PC-3 (cell line): Measurements from ENCODE around the gene CMTM6. TPM values are rescaled to one million over a fixed set of nuclear protein-coding genes. Genes with fewer than 3 reads are reported as not detected.

Experiments used
- ATAC-seq: fragments of 200-7000 bp; cut with Tn5 transposase; 2 replicates; pipeline ENCODE4 v1.9.1; 2020; ENCODE audit warnings: mild to moderate bottlenecking, moderate library complexity
- BruUV-seq: library from RNA; stranded (reverse); fragments of 400-500 nt; replicated peaks from 2 replicates; lab custom pipeline; 2021; lab: Mats Ljungman, UMichigan
- CTCF ChIA-PET: fragments of 300-600 bp; sonication (Branson Sonifier 250); formaldehyde crosslinking; loops from one replicate; lab custom pipeline; 2022; ENCODE audit warnings: antibody characterized with exemption; lab: Charles Lee
- POLR2A ChIA-PET: fragments of 300-600 bp; sonication (Branson Sonifier 250); formaldehyde crosslinking; loops from one replicate; lab custom pipeline; 2022; ENCODE audit warnings: antibody characterized with exemption; ENCODE audit not compliant: unreplicated experiment; lab: Charles Lee
- DNase-seq: peaks from one replicate; pipeline ENCODE4 v3.0.0-alpha.2; 2015
- H2AFZ ChIP-seq: fragments of 300-600 bp; sonication (generic); 2 replicates; pipeline ENCODE4 v1.6.0; 2016; ENCODE audit warnings: antibody characterized with exemption, low read length
- H3F3A ChIP-seq: fragments of 300-600 bp; sonication (generic); one replicate; pipeline ENCODE4 v1.6.0; 2017; ENCODE audit warnings: antibody characterized with exemption, low read length, control low read depth, mild to moderate bottlenecking; ENCODE audit not compliant: unreplicated experiment
- H3K27ac ChIP-seq: fragments of 300-600 bp; sonication (generic); 2 replicates; pipeline ENCODE4 v1.5.1; 2016; ENCODE audit warnings: mild to moderate bottlenecking, low read length
- H3K27me3 ChIP-seq: fragments of 300-600 bp; sonication (generic); 2 replicates; pipeline ENCODE4 v1.6.1; 2016; ENCODE audit warnings: low read length, mixed read lengths
- H3K36me3 ChIP-seq: fragments of 300-600 bp; sonication (generic); 2 replicates; pipeline ENCODE4 v1.6.1; 2016; ENCODE audit warnings: low read depth, mixed run types, low read length, mixed read lengths
- H3K4me1 ChIP-seq: fragments of 300-600 bp; sonication (generic); 2 replicates; pipeline ENCODE4 v1.5.1; 2016; ENCODE audit warnings: low read length; ENCODE audit not compliant: insufficient read depth
- H3K4me2 ChIP-seq: fragments of 300-600 bp; sonication (generic); 2 replicates; pipeline ENCODE4 v1.6.0; 2016; ENCODE audit warnings: low read length
- H3K4me3 ChIP-seq: fragments of 300-600 bp; sonication (generic); 2 replicates; pipeline ENCODE4 v1.5.1; 2016; ENCODE audit warnings: mild to moderate bottlenecking, low read length, mixed read lengths
- H3K79me2 ChIP-seq: fragments of 300-600 bp; sonication (generic); 2 replicates; pipeline ENCODE4 v1.6.1; 2017; ENCODE audit warnings: low read length, mixed read lengths
- H3K9ac ChIP-seq: fragments of 300-600 bp; sonication (generic); 2 replicates; pipeline ENCODE4 v1.6.0; 2016; ENCODE audit warnings: mild to moderate bottlenecking, low read length
- H3K9me2 ChIP-seq: fragments of 300-600 bp; sonication (generic); replicated peaks from 2 replicates; pipeline ENCODE4 v1.6.1; 2016; ENCODE audit warnings: mixed run types, low read length, mixed read lengths
- H3K9me3 ChIP-seq: fragments of 300-600 bp; sonication (generic); 2 replicates; pipeline ENCODE4 v1.6.1; 2016; ENCODE audit warnings: low read length, mixed read lengths
- H4K20me1 ChIP-seq: fragments of 300-600 bp; sonication (generic); 2 replicates; pipeline ENCODE4 v1.6.1; 2016; ENCODE audit warnings: low read length, mixed read lengths
- CTCF ChIP-seq: fragments of 300-600 bp; sonication (generic); conservative IDR thresholded peaks from 2 replicates; pipeline ENCODE4 v1.5.1; 2017; ENCODE audit warnings: antibody characterized with exemption, low read depth, mild to moderate bottlenecking, low read length
- EZH2 ChIP-seq: fragments of 300-600 bp; sonication (generic); IDR thresholded peaks from one replicate; pipeline ENCODE4 v1.6.1; 2017; ENCODE audit warnings: antibody characterized with exemption, mild to moderate bottlenecking, low read length; ENCODE audit not compliant: unreplicated experiment
- EZH2phosphoT487 ChIP-seq: fragments of 300-600 bp; sonication (generic); IDR thresholded peaks from 2 replicates; pipeline ENCODE4 v1.6.1; 2018; ENCODE audit warnings: mild to moderate bottlenecking, antibody characterized with exemption, low read length, borderline replicate concordance
- intact Hi-C: fragments of 100-400 bp; cut with micrococcal nuclease; formaldehyde crosslinking; loops from 2 replicates; pipeline ENCODE4 v1.9.0; 2023
- total RNA-seq: library from RNA; depleted of rRNA; stranded (reverse); fragments of >200 nt; gene quantifications from 2 replicates; pipeline ENCODE4 v1.2.3, GENCODE V29; 2014

CMTM6 gene
- total RNA-seq, 1 experiment from 2014 or later, result 67.4 TPM

- BruUV-seq, result no TSS peak
- no peaks in the 10 kb centered on the region for H3F3A ChIP-seq
- 0 out of 2 replicates have a peak, but pooled peaks cover 10% of the 10 kb centered on the region for H3K79me2 ChIP-seq
- H3K27me3 ChIP-seq, result no peaks in the 10 kb centered on the region
- H3K9ac ChIP-seq, result no peak overlapping the region
- H3K36me3 ChIP-seq, result no peaks in the 10 kb centered on the region
- H2AFZ ChIP-seq, result no peak overlapping the region
- no peak overlapping the region for H3K4me3 ChIP-seq
- DNase-seq (no peak), ATAC-seq (no peak)
- no peak overlapping the region for H3K4me2 ChIP-seq
- no peaks in the 10 kb centered on the region for H3K9me3 ChIP-seq
- H3K9me2 ChIP-seq, result no peaks in the 10 kb centered on the region
- intact Hi-C loops, result no loop called here
- no peaks in the 10 kb centered on the region for H3K4me1 ChIP-seq
- TF ChIP-seq EZH2 (no peak), EZH2phosphoT487 (no peak), CTCF (no peak)
- H3K27ac ChIP-seq, result no peak overlapping the region
- ChIA-PET POLR2A (no interaction called here), CTCF (no interaction called here)
- H4K20me1 ChIP-seq, result no peaks in the 10 kb centered on the region
Measured at GRCh38 chr3:32493437-32494414, 8.9 kb downstream of the CMTM6 start.

- no TSS peak for BruUV-seq
- H3K4me3 ChIP-seq, result no peak overlapping the region
- intact Hi-C loops, result no loop called here
- no peaks in the 10 kb centered on the region for H4K20me1 ChIP-seq
- no peak for TF ChIP-seq EZH2phosphoT487
- no peak for TF ChIP-seq CTCF
- TF ChIP-seq EZH2, result no peak
- no peaks in the 10 kb centered on the region; the same call in 1 of the 2 replicates for H3K36me3 ChIP-seq
- H3F3A ChIP-seq, result no peaks in the 10 kb centered on the region
- no peaks in the 10 kb centered on the region for H3K27me3 ChIP-seq
- no peak overlapping the region for H3K4me2 ChIP-seq
- CTCF ChIA-PET, result no interaction called here
- no peak overlapping the region for H3K9ac ChIP-seq
- 0 out of 2 replicates have a peak, but pooled peaks cover 10% of the 10 kb centered on the region for H3K79me2 ChIP-seq
- no peaks in the 10 kb centered on the region for H3K4me1 ChIP-seq
- ATAC-seq (no peak), DNase-seq (no peak)
- no peak overlapping the region for H3K27ac ChIP-seq
- H3K9me3 ChIP-seq, result no peaks in the 10 kb centered on the region
- POLR2A ChIA-PET, result no interaction called here
- H3K9me2 ChIP-seq, result no peaks in the 10 kb centered on the region
- H2AFZ ChIP-seq, result no peak overlapping the region
Measured at GRCh38 chr3:32492684-32493436, 9.8 kb downstream of the CMTM6 start.
